Measurements from ENCODE around the gene PPP6R3.
"Not testable (repeated sequence)": the region's sequence is repeated elsewhere in the genome, so short reads cannot be mapped to it uniquely, and the experiment has no call there.

Gene PPP6R3

DNA sequence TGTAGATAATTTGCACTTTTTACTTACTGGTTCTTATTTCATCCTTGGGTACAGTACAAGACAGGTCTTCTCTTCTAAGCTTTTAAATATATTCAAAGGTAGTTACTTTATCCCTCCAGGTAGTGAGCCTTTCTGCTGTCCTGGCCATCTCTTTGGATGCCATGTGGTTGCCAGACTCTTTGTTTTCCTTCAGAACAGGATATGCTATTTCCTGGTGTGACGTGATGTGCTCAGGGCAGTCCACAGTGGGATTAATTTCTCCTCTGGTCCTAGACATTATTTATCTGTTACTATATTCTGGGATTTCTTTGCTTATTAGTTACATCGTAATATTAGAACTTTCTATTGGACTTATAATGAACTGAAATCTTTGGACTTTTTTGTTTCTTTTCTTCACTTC, 63.7 kb downstream of the PPP6R3 start:
- Mint-ChIP-seq H3K4me1 (peaks cover 33% of the 10 kb centered on the region), H3K4me3 (no peak overlapping the region)
- no peak for ATAC-seq (ENCODE audit: low read depth)

DNA sequence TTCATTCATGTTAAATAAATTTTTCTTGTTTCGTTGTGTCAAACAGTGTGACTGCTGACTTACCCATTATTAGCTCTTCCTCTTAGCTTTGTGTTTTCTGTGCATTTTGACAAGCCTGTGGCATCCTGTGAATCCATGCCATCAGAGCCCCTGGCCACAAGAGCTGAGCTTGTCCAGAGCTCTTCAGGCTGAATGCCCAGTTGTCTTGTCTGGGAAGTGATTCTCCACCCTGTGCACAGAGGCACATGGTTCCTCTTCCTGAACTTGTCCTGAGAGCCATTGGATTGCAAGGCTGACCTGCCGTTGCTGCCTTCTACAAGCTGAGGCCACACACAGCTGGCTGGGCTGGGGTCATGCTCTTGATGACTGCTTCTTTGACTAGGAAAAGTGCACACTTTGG, 64.1 kb downstream of the PPP6R3 start:
- no peaks in the 10 kb centered on the region for H3K9me3 Mint-ChIP-seq
- peaks cover 33% of the 10 kb centered on the region for H3K4me1 Mint-ChIP-seq
- no peaks in the 10 kb centered on the region for H3K27me3 Mint-ChIP-seq
- no peak for ATAC-seq (ENCODE audit: low read depth)
- H3K36me3 Mint-ChIP-seq: peaks cover 52% of the 10 kb centered on the region
- no peak overlapping the region for H3K4me3 Mint-ChIP-seq
- no peak overlapping the region for H3K27ac Mint-ChIP-seq
- DNase-seq (ENCODE audit: low spot score in 2 of 2): no peak

More for the DNA sequence above, 63.7 kb downstream of the PPP6R3 start:
- no peak for DNase-seq (ENCODE audit: low spot score in 2 of 2)
- no peaks in the 10 kb centered on the region for H3K27me3 Mint-ChIP-seq
- H3K36me3 Mint-ChIP-seq: peaks cover 53% of the 10 kb centered on the region
- no peaks in the 10 kb centered on the region for H3K9me3 Mint-ChIP-seq
- peak overlapping the region; percentile 39 for H3K27ac Mint-ChIP-seq

DNA sequence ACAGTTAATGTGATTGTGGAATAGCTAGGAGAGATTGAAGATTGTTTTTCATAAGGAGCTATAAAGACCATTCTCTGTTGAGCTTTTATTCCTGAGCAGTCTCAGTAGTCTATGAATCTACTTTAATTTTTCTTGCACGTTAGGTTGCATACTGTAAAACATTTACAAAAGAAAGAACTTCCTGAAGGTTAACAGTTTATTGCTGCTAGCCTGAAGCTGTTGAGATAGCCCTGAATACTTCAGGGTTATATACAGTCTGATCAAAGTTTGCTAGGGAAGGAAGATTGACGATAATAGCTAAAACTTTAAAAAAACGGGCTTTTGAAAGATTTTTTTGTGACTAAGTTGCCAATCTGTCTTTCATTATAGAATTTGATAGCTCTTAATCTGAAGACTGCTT, 64.8 kb downstream of the PPP6R3 start:
- peaks cover 56% of the 10 kb centered on the region for H3K36me3 Mint-ChIP-seq
- no peak for DNase-seq (ENCODE audit: low spot score in 2 of 2)
- H3K27me3 Mint-ChIP-seq: no peaks in the 10 kb centered on the region
- peaks cover 38% of the 10 kb centered on the region for H3K4me1 Mint-ChIP-seq
- H3K27ac Mint-ChIP-seq: no peak overlapping the region
- no peak overlapping the region for H3K4me3 Mint-ChIP-seq
- no peaks in the 10 kb centered on the region for H3K9me3 Mint-ChIP-seq
- no peak for ATAC-seq (ENCODE audit: low read depth)

DNA sequence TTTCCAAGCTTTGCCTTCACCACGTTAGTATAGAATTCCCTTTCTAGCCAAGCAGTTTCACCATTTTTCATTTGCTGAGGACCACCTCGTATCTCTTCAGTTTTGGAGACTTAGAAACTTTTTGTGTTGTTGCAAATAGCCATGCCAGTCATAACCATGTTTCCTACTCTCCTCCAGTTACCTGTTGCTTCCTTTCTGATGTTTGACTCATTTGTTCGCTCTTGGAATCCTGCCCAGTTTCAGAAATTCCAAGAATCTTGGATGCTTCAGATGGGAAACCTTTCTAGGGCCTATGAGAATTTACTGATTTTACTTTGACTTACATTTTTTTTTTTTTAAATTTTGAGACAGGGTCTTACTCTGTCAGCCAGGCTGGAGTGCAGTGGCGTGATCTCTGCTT, 65.4 kb downstream of the PPP6R3 start:
- peaks cover 51% of the 10 kb centered on the region for H3K36me3 Mint-ChIP-seq
- H3K27me3 Mint-ChIP-seq: no peaks in the 10 kb centered on the region
- no peaks in the 10 kb centered on the region for H3K9me3 Mint-ChIP-seq
- peaks cover 36% of the 10 kb centered on the region for H3K4me1 Mint-ChIP-seq
- H3K27ac Mint-ChIP-seq: peak overlapping the region; percentile 61
- no peak for DNase-seq (ENCODE audit: low spot score in 2 of 2)
- no peak overlapping the region for H3K4me3 Mint-ChIP-seq
- ATAC-seq (ENCODE audit: low read depth): no peak

DNA sequence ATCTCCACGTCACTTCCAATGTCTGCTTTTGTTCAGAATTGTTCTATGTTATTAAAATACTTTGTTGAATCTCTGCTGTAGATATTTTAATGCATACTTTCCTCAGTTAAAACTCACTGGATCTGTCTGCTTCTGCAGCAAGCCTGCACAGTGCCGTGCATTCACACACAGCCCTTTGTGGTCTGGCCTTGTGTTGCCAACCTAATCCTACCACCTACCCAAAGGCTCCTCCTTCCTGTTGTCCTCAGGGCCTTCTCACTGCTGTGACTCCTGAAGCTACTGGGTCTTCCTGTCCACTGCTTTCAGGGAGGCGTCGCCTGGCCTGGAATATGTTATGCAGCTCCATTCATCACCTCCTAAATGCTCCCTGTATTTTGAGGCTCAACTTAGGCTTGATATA, 67.0 kb downstream of the PPP6R3 start:
- Mint-ChIP-seq H3K36me3 (peaks cover 46% of the 10 kb centered on the region), H3K27ac (peak overlapping the region; percentile 61), H3K9me3 (no peaks in the 10 kb centered on the region), H3K27me3 (no peaks in the 10 kb centered on the region), H3K4me1 (peaks cover 39% of the 10 kb centered on the region), H3K4me3 (no peak overlapping the region)
- ATAC-seq (ENCODE audit: low read depth) (no peak), DNase-seq (ENCODE audit: low spot score in 2 of 2) (no peak)

DNA sequence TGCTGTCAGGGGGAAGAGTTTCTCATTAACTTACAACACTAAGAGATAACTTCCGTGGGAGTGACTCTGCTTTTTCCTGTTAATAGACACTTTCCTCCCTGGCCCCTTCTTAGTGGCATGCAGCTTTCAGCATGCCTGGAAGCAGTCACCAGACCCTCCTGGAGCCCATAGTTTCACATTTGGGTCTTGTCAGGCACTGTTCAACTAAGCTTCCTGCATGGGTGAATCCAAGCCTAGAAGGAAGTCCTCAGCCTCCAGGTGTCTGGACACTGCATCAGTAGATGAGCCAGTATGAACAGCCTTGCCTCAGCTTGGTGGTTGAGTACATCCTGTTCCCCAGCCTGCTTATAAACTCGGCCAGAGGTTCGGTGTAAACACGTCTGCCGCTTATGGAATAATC, 68.1 kb downstream of the PPP6R3 start:
- DNase-seq (ENCODE audit: low spot score in 2 of 2) (no peak), ATAC-seq (ENCODE audit: low read depth) (peak; percentile 50)
- Mint-ChIP-seq H3K27me3 (no peaks in the 10 kb centered on the region), H3K4me1 (peaks cover 36% of the 10 kb centered on the region), H3K27ac (peak overlapping the region; percentile 62), H3K9me3 (no peaks in the 10 kb centered on the region), H3K4me3 (no peak overlapping the region), H3K36me3 (peaks cover 42% of the 10 kb centered on the region)

DNA sequence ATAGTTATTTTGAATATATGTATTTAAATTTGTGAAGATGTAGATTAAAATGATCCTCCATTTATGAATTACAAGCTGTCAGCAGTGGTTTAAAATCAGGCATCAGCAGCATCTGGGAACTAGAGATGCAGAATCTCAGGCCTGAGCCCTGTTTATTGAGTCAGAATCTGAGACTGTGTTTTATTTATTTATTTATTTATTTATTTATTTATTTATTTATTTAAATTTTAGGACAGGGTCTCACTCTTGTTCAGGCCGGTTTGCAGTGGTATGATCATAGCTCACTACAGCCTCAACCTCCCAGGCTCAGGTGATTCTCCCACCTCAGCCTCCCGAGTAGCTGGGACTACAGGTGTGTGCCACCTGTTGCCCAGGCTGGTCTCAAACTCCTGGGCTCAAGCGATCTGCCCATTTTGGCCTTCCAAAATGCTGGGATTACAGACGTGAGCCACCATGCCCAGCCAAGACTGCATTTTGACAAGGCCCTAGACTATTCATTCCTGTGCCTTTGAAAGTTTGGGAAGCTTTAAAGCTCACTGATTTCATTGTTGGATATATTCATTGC, 70.7 kb downstream of the PPP6R3 start:
- H3K27me3 Mint-ChIP-seq: no peaks in the 10 kb centered on the region
- H3K4me3 Mint-ChIP-seq: no peak overlapping the region
- DNase-seq (ENCODE audit: low spot score in 2 of 2) (no peak), ATAC-seq (ENCODE audit: low read depth) (no peak)
- H3K9me3 Mint-ChIP-seq: no peaks in the 10 kb centered on the region
- peaks cover 27% of the 10 kb centered on the region for H3K36me3 Mint-ChIP-seq
- peaks cover 41% of the 10 kb centered on the region for H3K4me1 Mint-ChIP-seq
- peak overlapping the region; percentile 16 for H3K27ac Mint-ChIP-seq

DNA sequence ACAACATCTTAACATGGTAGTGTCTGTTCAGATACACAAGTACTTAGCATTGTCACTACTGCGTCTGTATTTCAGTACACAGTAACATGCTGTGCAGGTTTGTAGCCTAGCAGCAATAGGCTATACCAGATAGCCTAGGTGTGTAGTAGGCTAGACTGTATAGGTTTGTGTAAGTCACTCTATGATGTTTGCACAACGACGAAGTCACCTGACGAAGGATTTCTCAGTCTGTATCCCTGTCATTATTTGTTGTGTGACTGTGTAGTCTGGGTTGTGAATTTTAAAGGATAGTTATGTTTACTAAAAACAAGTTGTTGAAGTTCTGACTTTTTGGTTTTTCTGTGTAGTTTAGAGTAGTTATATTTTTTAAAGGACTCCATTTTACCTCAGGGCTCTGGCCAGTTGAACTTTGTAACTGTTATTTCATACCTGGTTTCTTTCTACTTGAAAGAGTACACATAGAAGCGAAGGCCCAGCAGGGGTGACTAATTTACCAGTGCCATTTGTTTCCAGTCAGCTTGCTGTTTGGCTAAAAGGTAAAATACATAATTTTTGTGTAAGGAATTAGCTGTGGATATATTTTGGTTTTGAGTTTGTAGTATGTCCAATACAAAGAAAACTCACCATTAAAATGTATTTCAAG, 72.3 kb downstream of the PPP6R3 start:
- Mint-ChIP-seq H3K9me3 (no peaks in the 10 kb centered on the region), H3K4me1 (peaks cover 33% of the 10 kb centered on the region), H3K36me3 (peaks cover 18% of the 10 kb centered on the region), H3K4me3 (no peak overlapping the region), H3K27ac (no peak overlapping the region), H3K27me3 (no peaks in the 10 kb centered on the region)
- DNase-seq (ENCODE audit: low spot score in 2 of 2) (no peak), ATAC-seq (ENCODE audit: low read depth) (no peak)

DNA sequence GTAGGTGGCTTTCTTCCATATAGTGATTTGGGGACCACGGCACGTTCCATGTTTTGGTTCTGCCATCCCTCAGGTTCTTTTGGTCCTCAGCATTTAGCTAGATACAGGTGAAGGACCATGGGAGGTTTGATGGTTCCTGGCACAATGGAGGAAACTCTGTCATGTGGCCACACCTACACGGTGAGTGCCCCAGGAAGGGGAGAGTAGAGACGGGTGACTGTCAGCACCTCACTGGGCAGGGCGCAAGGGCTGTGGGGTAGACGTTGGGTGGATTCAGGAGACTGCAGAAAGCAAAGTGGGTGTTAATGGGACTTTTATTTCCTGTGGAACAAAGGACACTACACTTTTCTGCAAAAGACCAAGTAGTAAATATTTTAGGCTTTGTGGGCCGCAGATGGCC, 73.4 kb downstream of the PPP6R3 start:
- DNase-seq (ENCODE audit: low spot score in 2 of 2) (no peak), ATAC-seq (ENCODE audit: low read depth) (no peak)
- Mint-ChIP-seq H3K36me3 (peaks cover 21% of the 10 kb centered on the region), H3K9me3 (no peaks in the 10 kb centered on the region), H3K4me1 (peaks cover 26% of the 10 kb centered on the region), H3K27me3 (no peaks in the 10 kb centered on the region), H3K27ac (peak overlapping the region; percentile 68), H3K4me3 (no peak overlapping the region)

DNA sequence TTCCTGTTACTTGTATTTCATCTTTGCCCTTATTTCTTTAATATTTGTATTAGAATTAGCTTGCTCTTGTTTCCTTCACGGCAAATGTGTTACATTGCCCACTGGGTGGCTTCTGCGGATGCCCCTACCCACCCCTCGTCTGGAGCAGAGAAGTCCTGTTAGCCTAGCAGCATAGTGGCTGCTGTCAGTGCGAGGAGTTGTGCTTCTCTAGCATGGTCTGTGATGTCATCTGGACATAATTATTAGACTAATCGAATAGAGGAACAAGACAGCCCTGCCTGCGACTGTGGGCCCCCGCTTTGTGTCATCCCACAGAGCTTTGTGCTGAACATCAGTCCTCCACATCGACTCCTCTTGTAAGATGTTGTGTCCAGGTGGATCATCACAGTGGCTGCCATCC, 74.5 kb downstream of the PPP6R3 start:
- Mint-ChIP-seq H3K9me3 (no peaks in the 10 kb centered on the region), H3K4me3 (no peak overlapping the region), H3K27ac (no peak overlapping the region), H3K27me3 (no peaks in the 10 kb centered on the region), H3K4me1 (peaks cover 32% of the 10 kb centered on the region), H3K36me3 (peaks cover 29% of the 10 kb centered on the region)
- DNase-seq (ENCODE audit: low spot score in 2 of 2): no peak
- no peak for ATAC-seq (ENCODE audit: low read depth)

DNA sequence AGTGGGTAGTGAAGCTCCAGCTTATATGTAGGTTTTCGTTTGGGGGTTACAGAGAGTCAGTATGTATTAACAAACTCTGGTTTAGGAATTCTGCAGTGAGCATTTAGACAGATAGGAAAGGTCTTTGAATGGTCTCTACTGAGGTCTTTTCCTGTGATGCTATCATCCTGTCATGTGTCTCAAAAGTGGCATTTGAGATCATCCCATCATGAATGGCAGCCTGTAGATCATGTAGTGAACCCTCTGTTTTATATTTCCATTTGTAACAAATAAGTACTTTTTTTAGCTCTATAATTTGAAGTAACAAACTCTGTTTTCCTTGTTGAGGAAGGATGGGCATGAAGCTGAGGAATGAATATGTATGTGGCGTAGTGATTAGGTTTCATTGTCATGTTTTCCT, 76.2 kb downstream of the PPP6R3 start:
- ATAC-seq (ENCODE audit: low read depth) (no peak), DNase-seq (ENCODE audit: low spot score in 2 of 2) (no peak)
- Mint-ChIP-seq H3K9me3 (no peaks in the 10 kb centered on the region), H3K27me3 (no peaks in the 10 kb centered on the region), H3K4me1 (peaks cover 31% of the 10 kb centered on the region), H3K4me3 (no peak overlapping the region), H3K36me3 (peaks cover 36% of the 10 kb centered on the region), H3K27ac (peak overlapping the region; percentile 63)

DNA sequence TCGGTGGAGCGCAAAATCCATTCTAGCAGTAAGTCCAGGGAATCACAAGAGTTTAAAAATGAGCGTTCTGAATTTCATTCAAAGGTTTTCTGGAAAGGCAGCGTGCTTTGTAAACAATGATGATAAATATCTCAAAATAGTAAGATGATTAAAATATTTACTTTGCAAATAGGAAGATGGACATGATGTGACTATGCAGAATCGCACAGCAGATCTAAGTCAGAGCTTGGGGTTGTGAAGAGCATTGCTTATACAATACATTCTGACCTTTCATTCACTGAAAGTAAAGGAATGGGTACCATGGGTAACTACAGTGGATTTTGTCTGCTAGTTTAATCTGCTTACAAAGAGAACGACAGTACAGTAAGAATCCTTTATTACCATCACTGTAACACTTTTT, 77.5 kb downstream of the PPP6R3 start:
- ATAC-seq (ENCODE audit: low read depth) (no peak), DNase-seq (ENCODE audit: low spot score in 2 of 2) (no peak)
- no peak overlapping the region for H3K4me3 Mint-ChIP-seq
- H3K9me3 Mint-ChIP-seq: no peaks in the 10 kb centered on the region
- peaks cover 32% of the 10 kb centered on the region for H3K4me1 Mint-ChIP-seq
- H3K27me3 Mint-ChIP-seq: no peaks in the 10 kb centered on the region
- H3K27ac Mint-ChIP-seq: no peak overlapping the region
- peaks cover 37% of the 10 kb centered on the region for H3K36me3 Mint-ChIP-seq

DNA sequence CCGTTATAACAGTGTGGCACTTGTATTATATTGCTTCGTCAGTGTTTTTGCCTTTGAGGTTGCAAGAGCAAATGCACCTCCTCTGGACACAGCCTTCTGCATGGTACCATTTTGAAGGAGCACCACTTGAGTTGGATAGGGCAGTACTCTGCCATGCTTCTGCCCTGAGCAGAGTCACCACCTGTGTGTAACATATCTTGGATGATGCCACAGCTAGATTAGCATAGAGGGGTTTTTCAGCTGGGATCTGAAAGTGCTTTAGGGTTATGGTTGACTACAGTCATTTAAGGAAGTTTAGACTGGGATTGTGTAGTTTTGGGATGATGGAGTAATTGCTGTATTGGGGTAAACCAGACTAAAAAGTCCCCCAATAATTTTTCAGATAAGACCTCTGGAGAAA, 78.8 kb downstream of the PPP6R3 start:
- Mint-ChIP-seq H3K27ac (peak overlapping the region; percentile 3), H3K27me3 (no peaks in the 10 kb centered on the region), H3K36me3 (peaks cover 38% of the 10 kb centered on the region), H3K9me3 (no peaks in the 10 kb centered on the region), H3K4me1 (peaks cover 32% of the 10 kb centered on the region), H3K4me3 (no peak overlapping the region)
- ATAC-seq (ENCODE audit: low read depth) (no peak), DNase-seq (ENCODE audit: low spot score in 2 of 2) (no peak)

DNA sequence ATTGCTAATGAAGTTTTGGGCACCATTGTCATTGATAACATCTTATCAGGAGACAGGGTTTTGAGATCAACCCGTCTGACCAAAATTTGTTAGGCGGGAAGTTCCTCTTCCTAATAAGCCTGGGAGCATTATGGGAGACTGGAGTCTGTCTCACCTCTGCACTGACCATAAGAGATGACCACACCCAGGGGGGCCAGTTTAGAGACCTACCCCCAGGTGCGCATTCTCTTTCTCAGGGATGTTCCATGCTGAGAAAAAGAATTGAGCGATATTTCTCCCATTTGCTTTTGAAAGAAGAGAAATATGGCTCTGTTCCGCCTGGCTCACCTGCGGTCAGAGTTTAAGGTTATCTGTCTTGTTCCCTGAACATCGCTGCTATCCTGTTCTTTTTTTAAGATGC, 80.0 kb downstream of the PPP6R3 start:
- H3K9me3 Mint-ChIP-seq; H3K4me3 Mint-ChIP-seq; H3K27me3 Mint-ChIP-seq; ATAC-seq (ENCODE audit: low read depth); DNase-seq (ENCODE audit: low spot score in 2 of 2); H3K27ac Mint-ChIP-seq: not testable (repeated sequence)
- Mint-ChIP-seq H3K4me1 (peaks cover 29% of the 10 kb centered on the region), H3K36me3 (peaks cover 40% of the 10 kb centered on the region)

DNA sequence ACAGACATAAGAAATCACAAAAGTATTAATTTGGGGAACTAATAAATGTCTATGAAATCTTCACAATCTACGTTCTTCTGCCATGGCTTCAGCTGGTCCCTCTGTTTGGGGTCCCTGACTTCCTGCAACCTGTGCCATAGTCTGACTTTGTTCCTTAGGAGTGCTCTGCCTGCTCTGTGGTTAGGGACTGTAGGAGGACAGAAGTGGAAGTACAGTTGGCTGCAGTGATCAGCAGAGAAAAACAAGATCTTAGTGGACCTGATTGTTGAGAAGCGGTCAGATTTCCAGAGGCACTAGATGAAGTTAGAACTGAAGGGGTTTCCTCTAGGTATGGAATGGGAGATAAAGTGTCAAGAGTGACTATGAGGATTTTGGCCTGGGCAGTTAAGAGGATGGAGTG, 80.6 kb downstream of the PPP6R3 start:
- no peaks in the 10 kb centered on the region for H3K27me3 Mint-ChIP-seq
- no peak for DNase-seq (ENCODE audit: low spot score in 2 of 2)
- H3K27ac Mint-ChIP-seq: peak overlapping the region; percentile 46
- peaks cover 40% of the 10 kb centered on the region for H3K36me3 Mint-ChIP-seq
- ATAC-seq (ENCODE audit: low read depth): no peak
- no peak overlapping the region for H3K4me3 Mint-ChIP-seq
- no peaks in the 10 kb centered on the region for H3K9me3 Mint-ChIP-seq
- peaks cover 28% of the 10 kb centered on the region for H3K4me1 Mint-ChIP-seq
